K562 treated with DMSO at 1 percent for 24 hours (cell line): Measurements from ENCODE around the gene BEST1. TPM values are rescaled to one million over a fixed set of nuclear protein-coding genes. Genes with fewer than 3 reads are reported as not detected.

Experiments used
- total RNA-seq: library from RNA; unstranded; fragments of 300-600 nt; gene quantifications from 2 replicates; pipeline ENCODE4 v1.2.3, GENCODE V29; 2022; ENCODE audit warnings: low read depth; ENCODE audit not compliant: insufficient read depth

BEST1 gene
- total RNA-seq = 10.5 and 16.4 TPM in 2 replicates

DNA sequence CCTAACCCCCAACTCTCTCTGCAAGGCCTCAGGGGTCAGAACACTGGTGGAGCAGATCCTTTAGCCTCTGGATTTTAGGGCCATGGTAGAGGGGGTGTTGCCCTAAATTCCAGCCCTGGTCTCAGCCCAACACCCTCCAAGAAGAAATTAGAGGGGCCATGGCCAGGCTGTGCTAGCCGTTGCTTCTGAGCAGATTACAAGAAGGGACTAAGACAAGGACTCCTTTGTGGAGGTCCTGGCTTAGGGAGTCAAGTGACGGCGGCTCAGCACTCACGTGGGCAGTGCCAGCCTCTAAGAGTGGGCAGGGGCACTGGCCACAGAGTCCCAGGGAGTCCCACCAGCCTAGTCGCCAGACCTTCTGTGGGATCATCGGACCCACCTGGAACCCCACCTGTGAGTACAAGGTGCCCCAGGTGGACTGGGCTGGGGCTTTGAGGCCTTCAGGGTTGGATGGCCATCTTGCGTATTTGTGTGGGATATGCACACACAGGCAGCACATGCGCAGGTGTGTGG, at the start of gene BEST1:
Gene BEST1 (plus strand): TSS at position 317 of the 513 bp plus-strand sequence. CDS start 1,456 bp downstream, outside the sequence.

DNA sequence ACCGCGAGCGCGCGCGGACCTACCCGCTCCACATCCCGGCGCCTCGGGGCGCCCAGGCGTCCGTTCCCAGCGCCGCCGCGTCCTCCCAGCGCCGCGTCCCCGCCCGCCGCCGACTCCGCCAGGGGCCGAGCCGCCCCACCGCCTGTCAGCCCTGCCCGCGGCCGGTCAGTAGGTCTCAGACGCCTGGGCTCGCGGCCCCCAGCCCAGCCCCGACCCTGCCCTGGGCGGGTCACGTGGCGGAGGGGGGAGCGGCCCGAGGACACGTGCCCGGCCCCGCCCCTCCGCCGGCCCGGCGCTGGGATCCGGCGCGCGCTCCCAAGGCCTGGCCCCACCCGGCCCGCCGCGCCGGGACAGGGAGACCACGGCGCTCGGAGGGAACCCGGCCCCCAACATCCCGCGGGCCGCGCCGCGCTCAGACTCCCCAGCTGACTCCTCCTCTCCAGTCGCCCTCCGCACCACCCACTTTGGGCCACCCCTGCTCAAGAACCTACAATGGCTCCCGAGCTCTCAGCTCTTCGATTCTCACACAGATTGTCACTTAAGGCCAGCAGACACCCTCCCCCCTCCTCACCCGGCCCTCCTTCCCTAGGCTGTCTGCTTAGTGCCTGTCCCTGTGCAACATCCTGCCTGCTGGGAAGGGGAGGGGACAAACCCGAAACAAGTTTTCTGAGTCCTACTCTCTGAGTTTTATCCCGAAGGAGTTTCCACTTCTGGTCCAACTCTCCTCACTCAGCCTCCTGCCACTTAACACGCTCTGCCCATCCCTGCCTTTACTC, 32.6 kb upstream of the BEST1 start, which contains the start of gene RAB3IL1:
Gene RAB3IL1 (minus strand): TSS at position 233 of the 776 bp plus-strand sequence. CDS start 199 bp downstream, at position 34.

DNA sequence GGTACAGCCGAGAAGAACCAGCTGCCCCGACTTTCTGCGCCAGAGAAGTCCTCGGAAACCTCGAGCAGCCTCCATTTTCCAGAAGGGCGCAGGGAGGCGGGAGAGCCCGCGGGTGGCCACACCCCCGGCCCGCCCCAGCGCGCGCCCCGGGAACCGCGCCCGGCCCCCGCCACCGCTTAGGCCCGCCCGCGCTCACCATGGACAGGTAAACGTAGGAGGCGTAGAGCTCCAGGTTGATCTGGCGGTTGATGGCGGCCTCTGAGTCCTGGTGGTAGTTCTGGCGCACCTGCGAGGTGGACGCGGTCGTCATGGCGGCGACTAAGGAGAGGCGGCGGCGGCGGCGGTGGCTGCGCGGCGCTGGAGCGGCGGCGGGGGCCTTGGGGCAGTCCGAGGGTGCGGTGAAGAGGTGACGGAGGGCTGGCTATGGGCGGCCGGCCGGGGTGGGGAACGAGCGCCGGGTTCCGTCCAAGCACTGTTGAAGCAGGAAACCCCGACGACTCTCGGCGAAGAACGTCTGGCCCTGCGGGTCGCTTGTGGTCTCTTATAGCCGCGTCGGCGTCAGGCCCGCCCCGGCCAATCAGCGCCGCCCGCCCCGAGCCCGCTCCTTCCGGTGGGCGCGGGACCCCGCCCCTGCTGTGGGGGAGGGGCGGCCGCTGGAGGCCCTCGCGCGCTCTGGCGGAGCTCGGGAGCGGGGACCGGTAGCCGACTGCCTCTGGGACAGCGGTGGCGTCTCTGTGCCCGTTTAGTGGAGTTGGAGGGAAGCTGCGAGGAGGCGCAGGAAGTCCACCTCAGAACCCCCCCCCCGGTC, 17.2 kb downstream of the BEST1 start, which contains the start of gene FTH1:
Gene FTH1 (minus strand): TSS at position 519 of the 808 bp plus-strand sequence. CDS start 209 bp downstream, at position 310.

Other genes starting within 250 kb of the BEST1 start
- 20.6 and 24.5 TPM in 2 replicates for gene MYRF, start 197.7 kb upstream of the BEST1 start, total RNA-seq
- 336 and 371 TPM in 2 replicates for gene TMEM258, start 157.8 kb upstream of the BEST1 start, total RNA-seq
- gene FEN1, start 157.4 kb upstream of the BEST1 start, total RNA-seq = 144 and 156 TPM in 2 replicates
- gene FADS1, start 133.3 kb upstream of the BEST1 start, total RNA-seq = 68.2 and 69.1 TPM in 2 replicates
- gene FADS2, start 122.1 kb upstream of the BEST1 start, total RNA-seq = 9.0 and 10.4 TPM in 2 replicates
- gene FADS3, start 58.8 kb upstream of the BEST1 start, total RNA-seq = 46.9 and 59.5 TPM in 2 replicates
- 10.2 and 11.5 TPM in 2 replicates for gene RAB3IL1, start 32.8 kb upstream of the BEST1 start, total RNA-seq
- gene FTH1, start 17.3 kb downstream of the BEST1 start, total RNA-seq = 6,226 and 6,816 TPM in 2 replicates
- gene INCENP, start 173.7 kb downstream of the BEST1 start, total RNA-seq = 57.2 and 67.1 TPM in 2 replicates
- not detected in 2 replicates for gene SCGB1D1, start 239.9 kb downstream of the BEST1 start, total RNA-seq